ENCODE data around the gene RILP.

Gene RILP

GRCh38 chr17:1629504-1630310, 20.0 kb downstream of the RILP start:
- Histone ChIP-seq H3K9me3 (ENCODE audit: insufficient read depth, low read length) (no peaks in the 10 kb centered on the region), H3K27ac (ENCODE audit: low read length) (peak overlapping the region; percentile 56), H2AFZ (ENCODE audit: low read depth, low read length) (peak overlapping the region; percentile 27), H3K4me2 (ENCODE audit: low read length) (peak overlapping the region; percentile 99), H3K4me3 (ENCODE audit: low read length) (peak overlapping the region; percentile 97), H4K20me1 (ENCODE audit: insufficient read depth, low read length) (no peaks in the 10 kb centered on the region), H3K36me3 (replicated peaks; ENCODE audit: low read depth, low read length) (no peaks in the 10 kb centered on the region), H3K79me2 (ENCODE audit: low read length) (no peaks in the 10 kb centered on the region), H3K27me3 (ENCODE audit: low read depth, low read length) (peaks cover 3% of the 10 kb centered on the region), H3K9ac (ENCODE audit: low read length) (peak overlapping the region; percentile 81), H3K4me1 (ENCODE audit: low read length) (peaks cover 25% of the 10 kb centered on the region)
- TF ChIP-seq, protein P1, sequence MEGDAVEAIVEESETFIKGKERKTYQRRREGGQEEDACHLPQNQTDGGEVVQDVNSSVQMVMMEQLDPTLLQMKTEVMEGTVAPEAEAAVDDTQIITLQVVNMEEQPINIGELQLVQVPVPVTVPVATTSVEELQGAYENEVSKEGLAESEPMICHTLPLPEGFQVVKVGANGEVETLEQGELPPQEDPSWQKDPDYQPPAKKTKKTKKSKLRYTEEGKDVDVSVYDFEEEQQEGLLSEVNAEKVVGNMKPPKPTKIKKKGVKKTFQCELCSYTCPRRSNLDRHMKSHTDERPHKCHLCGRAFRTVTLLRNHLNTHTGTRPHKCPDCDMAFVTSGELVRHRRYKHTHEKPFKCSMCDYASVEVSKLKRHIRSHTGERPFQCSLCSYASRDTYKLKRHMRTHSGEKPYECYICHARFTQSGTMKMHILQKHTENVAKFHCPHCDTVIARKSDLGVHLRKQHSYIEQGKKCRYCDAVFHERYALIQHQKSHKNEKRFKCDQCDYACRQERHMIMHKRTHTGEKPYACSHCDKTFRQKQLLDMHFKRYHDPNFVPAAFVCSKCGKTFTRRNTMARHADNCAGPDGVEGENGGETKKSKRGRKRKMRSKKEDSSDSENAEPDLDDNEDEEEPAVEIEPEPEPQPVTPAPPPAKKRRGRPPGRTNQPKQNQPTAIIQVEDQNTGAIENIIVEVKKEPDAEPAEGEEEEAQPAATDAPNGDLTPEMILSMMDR (IDR thresholded peaks at IDR 0.05; ENCODE audit: low read depth, low read length), result peak; percentile 76
- TF ChIP-seq EZH2phosphoT487 (IDR thresholded peaks at IDR 0.05; ENCODE audit: low read depth), result no peak

DNA sequence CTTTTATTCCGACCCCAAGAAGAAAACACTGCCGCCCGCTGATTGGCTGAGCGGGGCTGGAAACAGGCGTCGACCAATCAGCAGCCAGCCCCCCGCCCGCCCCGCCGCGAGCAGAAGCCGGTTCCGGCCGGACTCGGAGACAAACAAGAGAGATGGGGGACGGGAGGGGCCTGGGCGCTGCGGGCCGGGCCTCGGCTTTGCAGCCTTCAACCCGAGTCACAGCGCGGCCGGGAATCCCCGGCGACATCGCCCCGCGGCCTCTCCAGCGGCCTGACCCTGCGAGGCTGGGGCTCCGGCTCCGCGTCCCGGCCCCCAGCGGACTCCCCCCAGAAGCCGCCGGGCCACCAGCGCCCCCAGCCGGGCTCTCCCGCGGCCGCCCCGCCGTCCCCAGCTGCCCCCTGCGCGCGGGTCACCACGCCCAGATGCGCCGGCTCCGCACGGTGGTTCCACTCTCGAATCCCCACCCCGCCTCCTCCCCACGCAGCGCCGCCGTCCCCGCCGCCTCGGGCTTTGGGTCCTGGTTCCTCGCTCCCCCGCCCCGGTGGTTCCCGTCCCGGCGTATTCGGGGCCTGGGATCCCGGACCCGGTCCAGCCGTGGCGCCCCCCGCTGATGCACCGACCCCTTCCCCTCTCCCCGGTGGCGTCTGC, 20.7 kb downstream of the RILP start:
- peak overlapping the region; percentile 81 for H3K9ac ChIP-seq (ENCODE audit: low read length)
- H3K36me3 ChIP-seq (replicated peaks; ENCODE audit: low read depth, low read length), result no peaks in the 10 kb centered on the region
- no peaks in the 10 kb centered on the region for H3K79me2 ChIP-seq (ENCODE audit: low read length)
- peak overlapping the region; percentile 56 for H3K27ac ChIP-seq (ENCODE audit: low read length)
- no peaks in the 10 kb centered on the region for H3K9me3 ChIP-seq (ENCODE audit: insufficient read depth, low read length)
- peak overlapping the region; percentile 97 for H3K4me3 ChIP-seq (ENCODE audit: low read length)
- TF ChIP-seq EZH2phosphoT487 (IDR thresholded peaks at IDR 0.05; ENCODE audit: low read depth), result no peak
- TF ChIP-seq, protein P1 (IDR thresholded peaks at IDR 0.05; ENCODE audit: low read depth, low read length), result peak; percentile 43
- peaks cover 25% of the 10 kb centered on the region for H3K4me1 ChIP-seq (ENCODE audit: low read length)
- no peaks in the 10 kb centered on the region for H4K20me1 ChIP-seq (ENCODE audit: insufficient read depth, low read length)
- no peak overlapping the region; the same call in 1 of the 2 replicates for H2AFZ ChIP-seq (ENCODE audit: low read depth, low read length)
- peaks cover 3% of the 10 kb centered on the region for H3K27me3 ChIP-seq (ENCODE audit: low read depth, low read length)
- peak overlapping the region; percentile 99 for H3K4me2 ChIP-seq (ENCODE audit: low read length)

DNA sequence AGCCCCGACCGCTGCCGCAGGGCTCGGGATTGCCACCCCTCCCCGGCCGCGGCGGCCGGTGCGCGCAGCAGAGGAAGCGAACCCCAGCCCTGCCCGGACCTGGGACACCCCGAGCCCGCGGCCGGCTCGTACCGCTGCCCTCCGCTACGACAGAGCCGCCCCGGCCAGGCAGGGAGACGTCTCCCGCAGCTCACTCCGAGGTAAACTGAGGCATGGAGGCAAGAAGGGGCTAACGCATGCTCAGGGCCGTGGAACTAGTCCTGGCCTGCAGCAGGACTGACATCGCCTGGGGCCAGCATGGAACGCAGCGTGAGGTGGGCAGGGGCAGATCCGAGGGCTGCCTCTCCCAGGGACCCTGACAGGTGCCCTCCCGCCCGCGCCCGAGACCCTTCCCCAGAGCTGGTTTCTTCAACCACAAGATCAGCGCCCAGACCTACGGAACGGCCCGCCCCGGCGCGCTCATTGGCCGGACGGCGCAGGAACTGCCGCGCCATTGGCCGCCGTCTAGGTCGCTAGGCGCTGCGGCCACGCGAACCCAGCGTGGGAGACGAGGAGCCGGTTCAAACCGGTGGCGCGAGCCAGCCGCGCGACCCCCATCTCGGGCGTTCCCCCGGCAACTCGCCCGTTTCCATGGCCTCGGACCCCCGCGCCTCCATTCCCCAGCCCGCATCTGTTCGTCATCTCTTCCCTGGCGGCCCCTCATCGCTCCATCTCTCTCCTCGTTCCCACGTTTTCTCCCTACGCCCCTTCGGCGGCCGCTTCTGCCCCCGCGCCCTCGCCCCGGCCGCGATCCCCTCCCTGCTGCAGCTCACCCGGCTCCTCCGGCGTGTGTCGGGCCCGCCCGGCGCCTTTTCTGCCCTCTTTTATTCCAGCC, 21.4 kb downstream of the RILP start, which contains the start of gene SLC43A2:
TSS of gene SLC43A2 (minus strand) at position 853 of the 874 bp plus-strand sequence. CDS start 960 bp downstream, outside the sequence.
- H3K9me3 ChIP-seq (ENCODE audit: insufficient read depth, low read length), result no peaks in the 10 kb centered on the region
- TF ChIP-seq EZH2phosphoT487 (IDR thresholded peaks at IDR 0.05; ENCODE audit: low read depth), result no peak
- TF ChIP-seq, protein P1 (IDR thresholded peaks at IDR 0.05; ENCODE audit: low read depth, low read length), result no peak
- no peaks in the 10 kb centered on the region for H3K79me2 ChIP-seq (ENCODE audit: low read length)
- peak within 1 kb of the TSS; percentile 99 for H3K4me2 ChIP-seq (ENCODE audit: low read length)
- peaks cover 25% of the 10 kb centered on the region for H3K4me1 ChIP-seq (ENCODE audit: low read length)
- H3K27me3 ChIP-seq (ENCODE audit: low read depth, low read length), result peaks cover 3% of the 10 kb centered on the region
- H3K27ac ChIP-seq (ENCODE audit: low read length), result peak within 1 kb of the TSS; percentile 61
- no peaks in the 10 kb centered on the region for H4K20me1 ChIP-seq (ENCODE audit: insufficient read depth, low read length)
- H3K9ac ChIP-seq (ENCODE audit: low read length), result peak within 1 kb of the TSS; percentile 81
- H2AFZ ChIP-seq (ENCODE audit: low read depth, low read length), result peak within 1 kb of the TSS; percentile 46
- H3K36me3 ChIP-seq (replicated peaks; ENCODE audit: low read depth, low read length), result no peaks in the 10 kb centered on the region
- peak within 1 kb of the TSS; percentile 97 for H3K4me3 ChIP-seq (ENCODE audit: low read length)
